ENCODE measurements around the gene YWHAH. TPM values are rescaled to one million over a fixed set of nuclear protein-coding genes. Genes with fewer than 3 reads are reported as not detected.

Gene YWHAH
- total RNA-seq, 1 donor from 2014 or later = 171 TPM

GRCh38 chr22:31944700-31945442 lies 536 bp downstream of the YWHAH start:
- intact Hi-C loops (cut with DNase I) = loop anchor here (10.0 kb wide), 1 partner anchor 70 kb away; no protein-coding TSS in a partner anchor
- Histone ChIP-seq H3K4me1 (peaks cover 47% of the 10 kb centered on the region), H3K27me3 (ENCODE audit: low read depth) (no peaks in the 10 kb centered on the region), H3K27ac (peak overlapping the region; percentile 96), H3K4me3 (peak overlapping the region; percentile 92), H3K9me3 (no peaks in the 10 kb centered on the region), H3K36me3 (peaks cover 19% of the 10 kb centered on the region)
- peak; percentile 41 to 61 for ATAC-seq
- DNase-seq = peak; percentile 49
- no peak for TF ChIP-seq CTCF (IDR thresholded peaks at IDR 0.05)

- no peak for TF ChIP-seq CTCF (IDR thresholded peaks at IDR 0.05)
- ATAC-seq (no peak), DNase-seq (no peak)
- no peaks in the 10 kb centered on the region for H3K9me3 ChIP-seq
- peak overlapping the region; percentile 96 for H3K27ac ChIP-seq
- peaks cover 23% of the 10 kb centered on the region for H3K36me3 ChIP-seq
- intact Hi-C loops (cut with DNase I) = loop anchor here (10.0 kb wide), 1 partner anchor 71 kb away; no protein-coding TSS in a partner anchor
- H3K4me1 ChIP-seq = peaks cover 51% of the 10 kb centered on the region
- H3K4me3 ChIP-seq = peak overlapping the region; percentile 92
- H3K27me3 ChIP-seq (ENCODE audit: low read depth) = no peaks in the 10 kb centered on the region
Observed at GRCh38 chr22:31945443-31945855, 1.1 kb downstream of the YWHAH start.

- TF ChIP-seq CTCF (IDR thresholded peaks at IDR 0.05) = no peak
- H3K9me3 ChIP-seq = no peaks in the 10 kb centered on the region
- intact Hi-C loops (cut with DNase I) = loop anchor here (10.0 kb wide), 1 partner anchor 71 kb away; no protein-coding TSS in a partner anchor
- H3K36me3 ChIP-seq = peaks cover 28% of the 10 kb centered on the region
- DNase-seq = no peak
- no peak for ATAC-seq
- peak overlapping the region; percentile 92 for H3K4me3 ChIP-seq
- peak overlapping the region; percentile 96 for H3K27ac ChIP-seq
- H3K4me1 ChIP-seq = peaks cover 58% of the 10 kb centered on the region
- no peaks in the 10 kb centered on the region for H3K27me3 ChIP-seq (ENCODE audit: low read depth)
Observed at GRCh38 chr22:31945971-31946680, 1.8 kb downstream of the YWHAH start.

- ATAC-seq (no peak), DNase-seq (no peak)
- Histone ChIP-seq H3K4me3 (no peak overlapping the region), H3K27ac (no peak overlapping the region), H3K9me3 (no peaks in the 10 kb centered on the region), H3K4me1 (peaks cover 69% of the 10 kb centered on the region), H3K27me3 (ENCODE audit: low read depth) (no peaks in the 10 kb centered on the region), H3K36me3 (peaks cover 28% of the 10 kb centered on the region)
- intact Hi-C loops (cut with DNase I) = loop anchor here (10.0 kb wide), 1 partner anchor 72 kb away; no protein-coding TSS in a partner anchor
- TF ChIP-seq CTCF (IDR thresholded peaks at IDR 0.05) = peak; percentile 49
Observed at GRCh38 chr22:31947296-31947695, 3.0 kb downstream of the YWHAH start.

- no peak for DNase-seq
- no peak for ATAC-seq
- Histone ChIP-seq H3K4me3 (no peak overlapping the region), H3K36me3 (peaks cover 28% of the 10 kb centered on the region), H3K9me3 (no peaks in the 10 kb centered on the region), H3K27ac (no peak overlapping the region), H3K4me1 (peaks cover 76% of the 10 kb centered on the region), H3K27me3 (ENCODE audit: low read depth) (no peaks in the 10 kb centered on the region)
- TF ChIP-seq CTCF (IDR thresholded peaks at IDR 0.05) = no peak
- intact Hi-C loops (cut with DNase I) = loop anchor here (10.0 kb wide), 1 partner anchor 73 kb away; no protein-coding TSS in a partner anchor
Observed at GRCh38 chr22:31948002-31948401, 3.7 kb downstream of the YWHAH start.

Data from lower lobe of right lung (tissue), 2 donors.